Measurements from ENCODE around the gene LMO3. TPM values are rescaled to one million over a fixed set of nuclear protein-coding genes. Genes with fewer than 3 reads are reported as not detected.

LMO3 gene
- total RNA-seq, result 1 to 10 TPM; 1.8 to 2.0 TPM
- 2.3 TPM for polyA plus RNA-seq (ENCODE audit: insufficient read depth, low read depth, low replicate concordance)
- long read RNA-seq, donor 1, result 0 reads
- long read RNA-seq, donor 2, partial matches to known transcripts, result 0 of 1 reads
- long read RNA-seq, donor 2, other reads (novel, unspliced or antisense), result 0 of 1 reads

DNA sequence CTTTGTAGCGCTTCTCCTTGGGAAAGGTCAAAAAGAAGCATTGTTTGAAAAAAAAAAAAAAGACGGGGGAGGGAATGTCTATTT is at the start of gene LMO3:
TSS of gene LMO3 (minus strand) at position 46 of the 84 bp plus-strand sequence. CDS start 5,302 bp downstream, outside the sequence.
- TF ChIP-seq, protein P1, sequence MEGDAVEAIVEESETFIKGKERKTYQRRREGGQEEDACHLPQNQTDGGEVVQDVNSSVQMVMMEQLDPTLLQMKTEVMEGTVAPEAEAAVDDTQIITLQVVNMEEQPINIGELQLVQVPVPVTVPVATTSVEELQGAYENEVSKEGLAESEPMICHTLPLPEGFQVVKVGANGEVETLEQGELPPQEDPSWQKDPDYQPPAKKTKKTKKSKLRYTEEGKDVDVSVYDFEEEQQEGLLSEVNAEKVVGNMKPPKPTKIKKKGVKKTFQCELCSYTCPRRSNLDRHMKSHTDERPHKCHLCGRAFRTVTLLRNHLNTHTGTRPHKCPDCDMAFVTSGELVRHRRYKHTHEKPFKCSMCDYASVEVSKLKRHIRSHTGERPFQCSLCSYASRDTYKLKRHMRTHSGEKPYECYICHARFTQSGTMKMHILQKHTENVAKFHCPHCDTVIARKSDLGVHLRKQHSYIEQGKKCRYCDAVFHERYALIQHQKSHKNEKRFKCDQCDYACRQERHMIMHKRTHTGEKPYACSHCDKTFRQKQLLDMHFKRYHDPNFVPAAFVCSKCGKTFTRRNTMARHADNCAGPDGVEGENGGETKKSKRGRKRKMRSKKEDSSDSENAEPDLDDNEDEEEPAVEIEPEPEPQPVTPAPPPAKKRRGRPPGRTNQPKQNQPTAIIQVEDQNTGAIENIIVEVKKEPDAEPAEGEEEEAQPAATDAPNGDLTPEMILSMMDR (IDR thresholded peaks at IDR 0.05), result no peak
- no peak for TF ChIP-seq POLR2A (IDR thresholded peaks at IDR 0.05)
- H3K27ac ChIP-seq, result no peak within 1 kb of the TSS
- H3K4me3 ChIP-seq, result peak within 1 kb of the TSS; percentile 22 to 50
- no peaks in the 10 kb centered on the region for H3K9me3 ChIP-seq
- no peaks in the 10 kb centered on the region for H3K27me3 ChIP-seq
- DNase-seq, result no peak
- no peaks in the 10 kb centered on the region for H3K4me1 ChIP-seq
- WGBS, 2 donors, result 0% methylated on average over 2 of the region's 2 CpGs
- no peaks in the 10 kb centered on the region for H3K36me3 ChIP-seq (ENCODE audit: low read depth, missing control alignments)
- intact Hi-C loops (cut with DNase I; ENCODE audit: low total_unique reads), result no loop called here

DNA sequence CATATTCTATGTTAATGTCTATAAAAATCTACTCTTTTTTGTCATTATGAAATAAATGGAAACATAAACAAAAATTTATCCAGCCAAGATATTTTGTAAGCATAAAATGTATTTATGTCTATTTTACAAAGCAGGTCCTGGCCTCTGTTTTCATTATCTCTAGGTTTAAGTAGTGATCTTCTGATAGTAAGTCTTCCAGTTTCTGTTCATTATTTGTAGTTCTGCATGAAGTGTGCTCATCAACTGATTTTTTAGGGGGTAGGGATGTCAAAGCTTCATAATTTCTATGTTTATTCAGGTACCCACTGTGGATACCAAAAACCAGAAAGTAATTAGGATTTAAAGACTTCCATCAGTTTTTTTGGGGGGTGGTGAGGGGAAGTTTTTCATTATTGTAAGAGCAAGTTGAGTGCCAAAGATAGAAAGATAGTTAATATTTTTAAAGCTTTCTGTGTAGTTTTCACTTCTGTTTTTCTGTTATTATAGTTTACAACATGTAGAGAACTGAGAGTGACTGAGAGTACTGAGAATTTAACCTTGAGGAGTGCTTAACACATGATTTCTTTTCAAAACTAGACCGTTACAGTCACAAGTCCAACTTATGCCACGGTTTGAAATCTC is 30.6 kb upstream of the LMO3 start:
- Histone ChIP-seq H3K27ac (no peak overlapping the region), H3K36me3 (ENCODE audit: low read depth, missing control alignments) (no peaks in the 10 kb centered on the region), H3K4me3 (no peak overlapping the region), H3K4me1 (no peaks in the 10 kb centered on the region), H3K9me3 (no peaks in the 10 kb centered on the region), H3K27me3 (no peaks in the 10 kb centered on the region)
- intact Hi-C loops (cut with DNase I; ENCODE audit: low total_unique reads), result no loop called here
- TF ChIP-seq, protein P1 (IDR thresholded peaks at IDR 0.05), result no peak
- no peak for TF ChIP-seq POLR2A (IDR thresholded peaks at IDR 0.05)
- DNase-seq, result no peak
- WGBS, 2 donors, result 72 to 87% methylated on average over 2 of the region's 2 CpGs

DNA sequence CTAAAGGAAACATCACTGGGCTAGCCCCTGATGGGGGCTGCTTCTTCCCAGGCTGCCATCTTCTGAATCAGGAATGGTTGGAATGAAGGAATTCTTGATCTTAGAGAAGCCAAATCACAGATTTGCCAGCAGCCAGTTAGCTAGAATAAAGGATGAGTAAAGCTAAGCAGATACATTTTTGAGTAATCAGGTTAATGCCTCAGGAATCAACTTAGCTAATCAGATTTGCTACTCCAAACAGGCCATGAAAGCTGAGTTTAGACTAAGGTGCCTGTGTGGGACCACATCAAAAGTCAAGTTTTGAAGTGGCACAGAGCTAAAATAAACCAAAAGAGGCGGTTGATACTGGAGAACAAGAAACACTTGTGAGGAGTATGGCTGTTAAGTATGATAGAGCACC is 28.8 kb upstream of the LMO3 start:
- 78 to 88% methylated on average over 1 of the region's 1 CpG for WGBS, 2 donors
- Histone ChIP-seq H3K4me1 (no peaks in the 10 kb centered on the region), H3K4me3 (no peak overlapping the region), H3K27me3 (no peaks in the 10 kb centered on the region), H3K27ac (no peak overlapping the region), H3K36me3 (ENCODE audit: low read depth, missing control alignments) (no peaks in the 10 kb centered on the region), H3K9me3 (no peaks in the 10 kb centered on the region)
- intact Hi-C loops (cut with DNase I; ENCODE audit: low total_unique reads), result no loop called here
- no peak for DNase-seq
- TF ChIP-seq, protein P1 (IDR thresholded peaks at IDR 0.05), result no peak
- TF ChIP-seq POLR2A (IDR thresholded peaks at IDR 0.05), result no peak

DNA sequence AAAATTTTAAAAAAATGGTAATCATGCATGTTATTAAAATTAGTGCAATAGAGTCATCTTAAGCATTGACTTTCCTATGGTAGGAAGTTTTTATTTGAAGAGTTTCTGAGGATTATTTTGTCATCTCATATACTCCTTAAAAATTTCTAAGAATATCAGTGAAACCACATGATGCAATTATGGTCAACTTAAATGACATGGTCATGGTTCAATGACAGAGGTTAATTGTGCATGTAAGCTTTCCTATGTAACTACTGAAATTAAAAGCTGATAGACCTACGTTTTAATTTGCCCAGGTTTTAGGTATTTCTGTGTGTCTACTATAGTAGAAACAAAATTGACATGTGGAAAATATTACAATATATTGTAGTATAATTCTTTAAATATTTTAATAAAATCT is 21.0 kb upstream of the LMO3 start:
- 86 to 87% methylated on average over 1 of the region's 1 CpG for WGBS, 2 donors

DNA sequence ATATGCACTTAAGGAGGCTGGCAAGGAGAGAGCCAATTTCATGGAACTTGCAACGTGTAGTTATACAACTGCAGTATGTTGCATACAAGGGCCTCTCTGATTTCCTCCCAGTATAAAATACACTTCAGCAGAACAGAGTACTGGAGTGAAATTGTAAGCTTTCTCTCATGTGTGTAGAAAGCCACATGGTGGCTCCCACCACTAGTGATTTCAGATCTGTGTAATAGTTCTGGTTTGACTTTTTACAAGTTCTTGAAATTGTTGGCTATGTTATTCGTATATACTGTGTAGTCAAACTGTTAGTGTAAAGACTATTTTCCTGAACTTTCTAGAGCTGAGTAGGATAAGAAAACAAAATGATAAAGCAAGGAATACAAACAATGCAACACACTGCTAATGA is 16.4 kb upstream of the LMO3 start:
- no peak overlapping the region for H3K4me3 ChIP-seq
- H3K27me3 ChIP-seq, result no peaks in the 10 kb centered on the region
- TF ChIP-seq, protein P1 (IDR thresholded peaks at IDR 0.05), result no peak
- H3K4me1 ChIP-seq, result no peaks in the 10 kb centered on the region
- no peaks in the 10 kb centered on the region for H3K36me3 ChIP-seq (ENCODE audit: low read depth, missing control alignments)
- WGBS, 2 donors, result 60 to 67% methylated on average over 2 of the region's 2 CpGs
- H3K27ac ChIP-seq, result no peak overlapping the region
- intact Hi-C loops (cut with DNase I; ENCODE audit: low total_unique reads), result no loop called here
- no peak for DNase-seq
- H3K9me3 ChIP-seq, result no peaks in the 10 kb centered on the region

More for the DNA sequence above, 21.0 kb upstream of the LMO3 start:
- Histone ChIP-seq H3K27me3 (no peaks in the 10 kb centered on the region), H3K4me1 (no peaks in the 10 kb centered on the region), H3K4me3 (no peak overlapping the region), H3K36me3 (ENCODE audit: low read depth, missing control alignments) (no peaks in the 10 kb centered on the region), H3K9me3 (no peaks in the 10 kb centered on the region), H3K27ac (no peak overlapping the region)
- intact Hi-C loops (cut with DNase I; ENCODE audit: low total_unique reads), result no loop called here
- TF ChIP-seq, protein P1 (IDR thresholded peaks at IDR 0.05), result no peak
- no peak for TF ChIP-seq POLR2A (IDR thresholded peaks at IDR 0.05)
- no peak for DNase-seq
